IMR-90 (cell line): ENCODE results near the gene AOX1. TPM values are rescaled to one million over a fixed set of nuclear protein-coding genes. Genes with fewer than 3 reads are reported as not detected.

Source experiments
- ATAC-seq: fragments of 200-7000 bp; cut with Tn5 transposase; 2 replicates; pipeline ENCODE4 v1.9.1; 2020; ENCODE audit warnings: low read depth, mild to moderate bottlenecking, moderate library complexity
- BruUV-seq: library from RNA; stranded (reverse); fragments of 400-500 nt; replicated peaks from 2 replicates; lab custom pipeline; 2021; lab: Mats Ljungman, UMichigan
- CTCF ChIA-PET: fragments of 300-600 bp; formaldehyde crosslinking; extraction: SDS; loops from one replicate; lab custom pipeline; 2021; ENCODE audit warnings: antibody characterized with exemption; lab: Yijun Ruan, JAX
- POLR2A ChIA-PET: fragments of 300-600 bp; sonication (Branson Sonifier 250); formaldehyde crosslinking; loops from one replicate; lab custom pipeline; 2022; ENCODE audit warnings: antibody characterized with exemption; ENCODE audit not compliant: unreplicated experiment; lab: Charles Lee
- DNase-seq: peaks from one replicate; pipeline ENCODE4 v3.0.0; 2013
- H2AFZ ChIP-seq: replicated peaks from 2 replicates; pipeline ENCODE3; 2013; ENCODE audit warnings: low read length, mild to moderate bottlenecking; ENCODE audit not compliant: poor library complexity
- H2AK5ac ChIP-seq: 2 replicates; pipeline ENCODE4 v1.6.1; 2013; ENCODE audit warnings: low read depth, low read length, inconsistent platforms
- H2AK9ac ChIP-seq: replicated peaks from 2 replicates; pipeline ENCODE3; 2013; ENCODE audit warnings: mild to moderate bottlenecking, low read depth, low read length, moderate library complexity; ENCODE audit not compliant: poor library complexity
- H2BK120ac ChIP-seq: 2 replicates; pipeline ENCODE4 v1.6.1; 2013; ENCODE audit warnings: low read depth, low read length, inconsistent platforms
- H2BK15ac ChIP-seq: 3 replicates; pipeline ENCODE4 v1.6.1; 2013; ENCODE audit warnings: low read depth, low read length, inconsistent platforms
- H2BK20ac ChIP-seq: 2 replicates; pipeline ENCODE4 v1.6.1; 2013; ENCODE audit warnings: low read depth, mild to moderate bottlenecking, inconsistent platforms, low read length, moderate library complexity
- H2BK5ac ChIP-seq: 2 replicates; pipeline ENCODE4 v1.6.1; 2013; ENCODE audit warnings: mild to moderate bottlenecking, low read depth, low read length, inconsistent platforms; ENCODE audit not compliant: poor library complexity, severe bottlenecking
- H3K14ac ChIP-seq: replicated peaks from 2 replicates; pipeline ENCODE4 v1.6.1; 2013; ENCODE audit warnings: low read depth, low read length, inconsistent platforms
- H3K18ac ChIP-seq: 2 replicates; pipeline ENCODE4 v1.6.1; 2013; ENCODE audit warnings: low read depth, low read length, control low read depth
- H3K23ac ChIP-seq: 2 replicates; pipeline ENCODE4 v1.6.1; 2013; ENCODE audit warnings: low read depth, low read length, inconsistent platforms
- H3K27ac ChIP-seq: 2 replicates; pipeline ENCODE4 v1.5.1; 2013; ENCODE audit warnings: mild to moderate bottlenecking, control low read depth, low read length; ENCODE audit not compliant: insufficient read depth
- H3K27me3 ChIP-seq: 2 replicates; pipeline ENCODE4 v1.6.1; 2013; ENCODE audit warnings: low read length; ENCODE audit not compliant: control insufficient read depth, insufficient read depth
- H3K36me3 ChIP-seq: 2 replicates; pipeline ENCODE4 v1.6.1; 2013; ENCODE audit warnings: low read length, mixed read lengths; ENCODE audit not compliant: control insufficient read depth, insufficient read depth
- H3K4ac ChIP-seq: 2 replicates; pipeline ENCODE4 v1.6.1; 2013; ENCODE audit warnings: low read depth, low read length, inconsistent platforms
- H3K4me1 ChIP-seq: 2 replicates; pipeline ENCODE4 v1.6.1; 2013; ENCODE audit warnings: low read length, mixed read lengths; ENCODE audit not compliant: control insufficient read depth, insufficient read depth
- H3K4me2 ChIP-seq: 2 replicates; pipeline ENCODE4 v1.6.1; 2013; ENCODE audit warnings: low read depth, mild to moderate bottlenecking, control low read depth, low read length, moderate library complexity
- H3K4me3 ChIP-seq: 2 replicates; pipeline ENCODE4 v1.5.1; 2013; ENCODE audit warnings: low read depth, mild to moderate bottlenecking, control low read depth, low read length, moderate library complexity; ENCODE audit not compliant: insufficient read depth
- H3K56ac ChIP-seq: 2 replicates; pipeline ENCODE4 v1.6.1; 2013; ENCODE audit warnings: low read length, inconsistent platforms; ENCODE audit not compliant: insufficient read depth; ENCODE audit errors: extremely low read depth
- H3K79me1 ChIP-seq, 2 experiments: 2 replicates each; pipeline ENCODE4 v1.6.1; 2013; ENCODE audit warnings: low read length in 2 of 2, inconsistent platforms in 1 of 2, low read depth in 1 of 2
- H3K9ac ChIP-seq: 2 replicates; pipeline ENCODE4 v1.6.1; 2013; ENCODE audit warnings: low read depth, low read length, control low read depth
- H3K9me1 ChIP-seq: 2 replicates; pipeline ENCODE4 v1.6.1; 2013; ENCODE audit warnings: low read length, inconsistent platforms; ENCODE audit not compliant: insufficient read depth
- H3K9me3 ChIP-seq: 2 replicates; pipeline ENCODE4 v1.6.1; 2013; ENCODE audit warnings: low read length; ENCODE audit not compliant: control insufficient read depth, insufficient read depth
- H4K20me1 ChIP-seq: 2 replicates; pipeline ENCODE4 v1.6.1; 2013; ENCODE audit warnings: low read length, inconsistent platforms; ENCODE audit not compliant: insufficient read depth
- H4K5ac ChIP-seq: 2 replicates; pipeline ENCODE4 v1.6.1; 2013; ENCODE audit warnings: mild to moderate bottlenecking, low read depth, low read length, control low read depth
- H4K8ac ChIP-seq, 2 experiments: 2 replicates each; pipeline ENCODE4 v1.6.1; 2013; ENCODE audit warnings: low read depth in 2 of 2, low read length in 2 of 2, control low read depth in 1 of 2, inconsistent platforms in 1 of 2
- H4K91ac ChIP-seq: 2 replicates; pipeline ENCODE4 v1.6.1; 2013; ENCODE audit warnings: low read depth, low read length, inconsistent platforms; ENCODE audit not compliant: insufficient read depth
- MAZ ChIP-seq: IDR thresholded peaks from 2 replicates; pipeline ENCODE4 v1.6.1; 2012; ENCODE audit warnings: low read depth, mild to moderate bottlenecking, low read length, improper control_type of control experiment, moderate library complexity, borderline replicate concordance
- RFX5 ChIP-seq: IDR thresholded peaks from 2 replicates; pipeline ENCODE4 v1.8.0; 2012; ENCODE audit warnings: low read depth, mild to moderate bottlenecking, low read length, moderate library complexity
- WGBS, 2 experiments: methylation state at CpG; one replicate each; pipeline versions ENCODE4 v1.1.5 to v1.1.7; 2013; ENCODE audit warnings: missing lambda C conversion rate in 2 of 2; ENCODE audit not compliant: insufficient read length in 1 of 2; ENCODE audit errors: extremely low coverage in 2 of 2; 5-methylcytosine and 5-hydroxymethylcytosine counted together
- dilution Hi-C: fragments of 300-500 bp; cut with HindIII; formaldehyde crosslinking; loops from one replicate; pipeline ENCODE4 v1.14.3; 2018; ENCODE audit warnings: low sequenced_read_pairs; ENCODE audit not compliant: unreplicated experiment
- in situ Hi-C: fragments of 300-500 bp; cut with MboI; formaldehyde crosslinking; loops from 3 replicates; pipeline ENCODE4 v1.14.3; 2019; ENCODE audit warnings: low sequenced_read_pairs, inconsistent platforms, mixed read lengths
- intact Hi-C: fragments of 100-400 bp; cut with micrococcal nuclease; formaldehyde crosslinking; loops from 2 replicates; pipeline ENCODE4 v1.10.0; 2022
- polyA plus RNA-seq, 3 experiments: library from polyadenylated mRNA; depleted of rRNA; stranded (reverse); fragments of >200 nt; gene quantifications; 2 replicates each; pipeline ENCODE4 v1.2.3, GENCODE V29; 2012; ENCODE audit warnings: low replicate concordance in 1 of 3
- total RNA-seq: library from RNA; depleted of rRNA; stranded (reverse); fragments of >200 nt; gene quantifications from 2 replicates; pipeline ENCODE4 v1.2.3, GENCODE V29; 2012

The AOX1 gene
- total and polyA plus RNA-seq, 2 of the 4 experiments (the other 2 are of a cell fraction): 21.7 to 59.9 TPM

DNA sequence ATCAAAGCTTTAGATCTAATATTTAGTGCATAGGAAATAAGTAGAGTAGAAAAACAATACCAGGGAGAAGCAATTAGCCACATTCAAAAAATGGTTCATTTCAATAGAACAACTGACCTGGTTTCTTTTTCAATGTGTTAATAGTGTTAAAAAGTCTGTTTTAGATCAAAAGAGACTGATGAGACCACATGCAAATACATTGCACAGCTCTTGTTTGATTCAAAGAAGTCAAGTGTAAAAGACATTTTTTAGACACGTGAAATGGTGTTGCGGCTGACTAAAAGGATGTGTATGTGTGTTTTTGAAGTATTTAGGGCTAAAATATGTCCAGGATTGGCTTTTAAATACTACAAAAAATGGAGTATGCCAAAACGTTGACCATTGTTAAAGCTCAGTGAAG, 1.2 kb upstream of the AOX1 start:
- no TSS peak for BruUV-seq
- Histone ChIP-seq H3K23ac (no peak overlapping the region), H2AK5ac (no peak overlapping the region), H4K20me1 (no peaks in the 10 kb centered on the region), H2BK5ac (no peak overlapping the region), H4K91ac (no peak overlapping the region), H3K27ac (no peak overlapping the region), H2BK120ac (no peak overlapping the region), H3K4me2 (no peak overlapping the region), H4K8ac (no peak overlapping the region), H3K14ac (no peak overlapping the region), H3K9me1 (no peaks in the 10 kb centered on the region; the same call in 1 of the 2 replicates), H3K79me1 (no peaks in the 10 kb centered on the region), H2BK15ac (no peak overlapping the region), H3K36me3 (peaks cover 2% of the 10 kb centered on the region; the same call in 1 of the 2 replicates), H3K18ac (no peak overlapping the region), H3K9me3 (no peaks in the 10 kb centered on the region), H4K5ac (no peak overlapping the region), H3K4me3 (no peak overlapping the region), H3K56ac (no peak overlapping the region), H3K27me3 (no peaks in the 10 kb centered on the region; the same call in 1 of the 2 replicates), H3K9ac (no peak overlapping the region), H3K4me1 (no peaks in the 10 kb centered on the region), H2BK20ac (no peak overlapping the region), H3K4ac (no peak overlapping the region), H2AFZ (no peak overlapping the region), H2AK9ac (no peak overlapping the region)
- ChIA-PET CTCF (interaction anchor here (0.6 kb wide), 1 partner anchor 27 kb away, joined by 4 read pairs; no protein-coding TSS in a partner anchor), POLR2A (no interaction called here)
- dilution Hi-C loops (no loop called here), in situ Hi-C loops (loop anchor here (5.0 kb wide), 1 partner anchor 113 kb away; no protein-coding TSS in a partner anchor), intact Hi-C loops (no loop called here)
- WGBS, 2 experiments: 100% methylated on average over 2 of the region's 3 CpGs; no CpG with 5 or more reads in 1 of the 2 experiments
- DNase-seq (no peak), ATAC-seq (no peak)
- TF ChIP-seq RFX5 (no peak), MAZ (no peak)
